ENCODE measurements around the gene OR6A2.

OR6A2 gene

DNA sequence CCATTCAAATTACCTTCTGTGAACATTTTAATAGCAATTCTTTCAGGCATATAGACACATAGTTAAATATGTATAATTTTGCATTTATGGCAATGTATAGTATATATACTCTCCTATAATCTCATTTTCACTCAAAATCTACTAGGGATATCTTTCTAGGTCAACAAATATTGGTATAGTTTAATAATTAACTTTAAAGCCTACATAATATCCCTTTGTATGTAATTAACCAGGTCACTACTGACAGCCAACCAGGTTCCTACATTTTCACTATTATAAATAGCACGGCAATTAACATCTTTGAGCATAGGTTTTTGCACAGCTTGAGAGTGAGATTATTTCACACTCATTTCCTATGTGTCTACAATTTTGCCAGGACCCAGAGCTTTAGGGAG, 43.5 kb downstream of the OR6A2 start:
- DNase-seq, result no peak

DNA sequence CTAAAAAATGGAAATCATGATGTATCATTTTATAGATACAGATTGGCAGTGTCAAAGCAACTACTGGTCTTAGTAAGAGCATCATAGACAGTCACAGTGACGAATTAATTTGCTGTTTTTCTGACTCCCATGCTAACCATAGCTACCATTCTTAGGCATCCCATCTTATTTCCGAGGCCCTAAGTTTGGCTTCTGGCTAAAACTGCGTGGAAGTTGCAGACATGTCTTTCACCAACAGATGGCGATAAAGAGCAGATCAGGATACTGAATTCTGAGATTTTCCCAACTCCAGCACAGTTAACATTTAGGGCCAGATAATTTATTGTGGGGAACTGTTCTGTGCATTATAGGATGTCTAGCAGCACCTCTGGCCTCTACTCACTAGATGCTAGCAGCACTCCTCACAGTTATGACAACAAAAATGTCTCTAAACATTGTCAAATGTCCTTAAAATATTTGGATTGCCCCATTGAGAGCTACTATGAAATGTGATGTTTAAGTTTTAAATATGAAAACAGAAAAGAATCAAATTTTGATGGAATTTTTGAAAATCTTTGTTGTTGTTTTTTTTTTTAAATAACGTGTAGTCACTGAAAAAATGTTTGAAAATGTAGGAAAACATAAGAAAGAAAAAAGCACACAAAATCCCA, 44.1 kb downstream of the OR6A2 start:
- DNase-seq, result peak; percentile 57 to 75 (median 64)

DNA sequence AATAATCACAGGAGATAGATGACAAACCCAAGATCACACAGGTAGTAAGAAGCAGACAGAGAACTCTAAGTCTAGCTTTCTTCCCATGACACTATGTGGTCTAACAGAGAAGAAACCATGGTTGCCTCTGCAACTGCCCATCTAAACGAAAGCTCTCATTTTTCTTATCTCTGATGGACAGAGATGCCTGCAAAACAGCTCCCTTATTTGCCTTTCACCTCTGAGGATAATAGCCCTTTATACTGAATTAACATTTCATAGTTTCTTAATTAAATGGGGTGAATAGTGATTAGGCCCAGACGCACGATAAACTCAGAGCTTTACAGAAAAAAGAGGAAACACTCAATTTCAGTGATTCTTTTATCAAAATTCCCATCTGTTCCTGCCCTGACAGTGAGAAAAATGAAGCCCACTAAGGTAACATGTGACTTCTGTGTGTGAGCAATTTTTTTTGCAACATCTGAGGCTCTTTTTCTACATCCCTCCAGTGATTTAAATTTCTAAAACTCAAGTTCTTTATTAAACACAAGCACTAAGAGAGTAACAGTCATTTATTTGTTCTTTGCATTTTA, 52.3 kb downstream of the OR6A2 start:
- DNase-seq, result peak in 2 of 4 experiments; percentile 6 to 27

DNA sequence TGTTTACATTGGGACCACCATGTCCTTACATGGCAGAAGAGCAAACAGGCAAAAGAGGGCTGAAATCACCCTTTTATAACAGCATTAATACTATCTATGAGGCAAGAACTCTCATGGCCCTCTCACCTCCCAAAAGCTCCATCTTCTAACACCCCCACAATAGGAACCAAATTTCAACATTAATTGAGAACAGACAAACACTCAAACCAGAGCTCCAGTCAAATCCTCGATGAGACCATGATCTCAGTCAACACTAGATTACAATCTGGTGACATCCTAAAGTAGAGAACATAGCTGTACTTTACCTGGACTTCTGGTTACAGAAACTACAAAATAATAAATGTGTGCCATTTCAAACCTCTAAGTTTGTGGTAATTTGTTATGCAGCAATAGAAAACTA, 52.9 kb downstream of the OR6A2 start:
- DNase-seq, result peak in 1 of 4 experiments; percentile 32

DNA sequence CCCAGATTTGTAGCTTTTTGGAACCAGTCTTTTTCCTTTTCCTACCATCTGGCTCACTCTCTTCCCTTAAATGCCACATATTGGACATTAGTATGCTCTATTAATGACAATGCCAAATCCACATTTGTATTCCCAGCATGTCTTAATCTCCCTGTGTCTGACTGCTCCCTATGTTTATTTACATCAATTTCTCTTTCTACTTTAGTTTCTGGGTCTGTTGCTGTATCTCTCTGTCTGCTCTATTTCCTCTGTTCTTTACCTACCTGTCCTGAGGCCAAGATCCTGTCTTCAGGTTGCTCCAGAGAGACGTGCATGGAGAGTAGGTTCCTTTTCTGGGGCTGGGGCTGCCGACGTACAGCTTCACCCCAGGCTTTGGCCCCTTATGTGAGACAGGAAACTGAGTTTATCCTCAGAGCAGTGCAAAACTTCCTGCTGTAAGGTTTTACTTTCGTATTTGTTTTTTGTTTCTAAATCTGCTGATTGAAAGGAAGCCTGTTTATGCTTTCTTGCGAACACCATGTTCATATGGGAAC, 53.3 kb downstream of the OR6A2 start:
- DNase-seq, result peak in 2 of 4 experiments; percentile 35 to 57

DNA sequence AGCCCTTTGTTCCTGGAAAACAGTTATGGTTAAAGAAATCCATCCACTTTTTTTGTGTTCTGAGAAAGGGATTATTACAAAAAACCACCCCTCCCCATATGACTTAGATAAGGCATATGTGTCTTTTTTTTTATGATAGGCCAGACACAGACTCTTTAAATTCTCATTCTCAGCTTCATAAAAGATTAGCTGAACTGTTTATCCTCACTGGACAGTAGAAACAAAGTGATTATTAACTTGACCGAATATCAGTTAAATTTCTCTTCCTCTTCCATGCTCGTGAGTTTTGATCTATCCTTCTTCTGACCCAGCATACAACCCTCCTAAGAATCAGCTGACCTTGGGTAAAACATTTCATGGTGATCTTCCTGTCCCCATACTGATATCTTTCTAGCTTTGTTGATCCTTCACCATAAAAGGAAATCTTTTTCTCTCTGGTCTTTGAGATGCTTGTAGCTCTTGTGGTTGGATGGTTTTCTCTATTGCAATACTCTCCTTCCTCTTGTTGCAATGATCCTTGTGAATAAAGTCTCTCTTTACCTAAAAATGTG, 53.9 kb downstream of the OR6A2 start:
- peak in 3 of 4 experiments; percentile 15 to 59 (median 41) for DNase-seq

DNA sequence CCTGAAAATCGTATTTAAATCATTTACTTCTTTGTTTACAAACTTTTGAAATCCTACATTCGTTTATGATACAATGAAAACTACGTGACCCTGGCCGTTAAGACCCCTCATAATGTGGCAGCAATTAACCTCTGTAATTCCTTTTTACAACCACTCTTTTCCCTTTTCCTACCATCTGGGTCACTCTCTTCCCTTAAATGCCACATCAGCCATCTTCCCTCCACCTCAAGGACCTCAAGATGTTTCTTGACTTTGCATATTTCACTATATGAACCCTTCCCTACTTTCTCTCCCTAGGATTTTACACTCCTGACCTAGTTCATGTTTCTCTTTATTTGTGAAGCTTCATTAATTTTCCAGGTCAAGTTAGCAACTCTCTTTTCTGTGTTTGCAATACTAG, 54.5 kb downstream of the OR6A2 start:
- DNase-seq, result no peak

DNA sequence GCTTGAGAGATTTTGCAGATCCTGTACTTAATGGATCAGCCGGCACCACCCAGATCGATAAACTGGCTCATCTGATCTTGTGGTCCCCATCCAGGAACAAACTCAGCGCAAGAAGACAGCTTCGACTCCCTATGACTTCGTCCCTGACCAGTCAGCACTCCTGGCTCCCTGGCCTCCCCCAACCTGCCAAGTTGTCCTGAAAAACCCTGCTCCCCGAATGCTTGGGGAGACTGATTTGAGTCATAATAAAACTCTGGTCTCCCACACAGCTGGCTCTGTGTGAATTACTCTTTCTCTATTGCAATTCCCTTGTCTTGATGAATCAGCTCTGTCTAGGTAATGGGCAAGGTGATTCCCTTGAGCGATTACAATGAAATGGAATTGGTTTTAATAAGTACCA, 57.2 kb downstream of the OR6A2 start:
- no peak for DNase-seq
